Measurements from ENCODE around the gene EDC3. TPM values are rescaled to one million over a fixed set of nuclear protein-coding genes. Genes with fewer than 3 reads are reported as not detected.

Gene EDC3
- total and polyA plus RNA-seq, 2 of the 4 experiments (the other 2 are of a cell fraction), result 16.8 to 38.0 TPM

DNA sequence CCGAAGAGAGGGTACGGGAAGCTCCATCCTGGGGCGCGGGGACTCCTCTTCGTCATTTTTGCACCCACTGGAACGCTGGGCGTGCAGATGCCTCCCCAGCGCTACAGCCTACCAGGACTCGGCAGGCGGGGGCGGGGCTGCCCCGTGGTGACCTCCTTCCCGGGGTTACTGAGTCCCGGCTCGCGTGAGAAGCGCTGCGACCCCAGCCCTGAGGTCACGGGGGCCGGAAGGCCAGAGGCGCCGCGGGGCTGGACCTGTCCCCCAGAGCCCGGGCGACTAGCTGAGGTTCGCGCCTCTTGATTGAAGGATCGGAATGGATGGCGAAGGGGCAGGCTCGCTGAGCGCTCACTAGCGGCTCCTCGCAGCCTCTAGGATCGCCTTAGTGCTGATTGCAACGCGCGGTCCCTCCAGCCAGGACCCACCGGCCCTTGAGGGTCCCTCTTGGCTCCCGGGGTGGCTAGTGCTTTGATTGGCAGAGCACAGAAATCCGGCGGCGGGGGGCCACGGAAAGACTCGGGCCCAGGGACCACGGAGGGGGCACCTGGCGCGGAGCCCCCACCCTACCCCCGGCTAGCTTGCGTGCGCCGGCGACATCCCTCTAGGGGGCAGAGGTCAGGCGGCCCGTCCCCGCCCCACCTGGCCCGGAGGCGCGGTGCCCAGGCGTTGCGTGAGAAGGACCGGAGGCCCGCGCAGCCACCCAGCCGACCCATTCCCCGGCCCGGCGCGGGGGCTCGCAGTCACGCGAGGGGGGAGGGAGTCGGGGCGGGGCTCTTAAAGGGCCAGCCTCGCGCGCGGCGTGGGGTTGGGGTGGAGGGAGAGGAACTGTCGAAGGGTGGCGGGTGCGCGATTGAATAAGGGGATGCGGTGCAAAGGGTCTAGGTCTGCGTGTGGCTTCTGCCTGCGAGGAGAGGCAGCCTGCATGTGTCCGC, 30.3 kb upstream of the EDC3 start:
- Histone ChIP-seq H3K36me3 (ENCODE audit: control insufficient read depth, insufficient read depth, low read length) (no peaks in the 10 kb centered on the region), H2BK15ac (ENCODE audit: low read depth, low read length) (no peak overlapping the region), H2AK5ac (ENCODE audit: low read depth, low read length) (no peak overlapping the region), H4K20me1 (ENCODE audit: insufficient read depth, low read length) (no peaks in the 10 kb centered on the region; the same call in 1 of the 2 replicates), H3K9me1 (ENCODE audit: insufficient read depth, low read length) (peaks cover 5% of the 10 kb centered on the region), H3K27me3 (ENCODE audit: control insufficient read depth, insufficient read depth, low read length) (peaks cover 71% of the 10 kb centered on the region), H2BK5ac (ENCODE audit: low read depth, low read length, poor library complexity, severe bottlenecking) (no peak overlapping the region), H2AK9ac (replicated peaks; ENCODE audit: low read depth, low read length, poor library complexity) (peak overlapping the region; percentile 76), H3K14ac (replicated peaks; ENCODE audit: low read depth, low read length) (no peak overlapping the region), H3K4me1 (ENCODE audit: control insufficient read depth, insufficient read depth, low read length) (no peaks in the 10 kb centered on the region), H3K79me1 (ENCODE audit: low read depth in 1 of 2, low read length in 2 of 2) (no peaks in the 10 kb centered on the region), H3K9me3 (ENCODE audit: control insufficient read depth, insufficient read depth, low read length) (no peaks in the 10 kb centered on the region), H3K9ac (ENCODE audit: low read depth, low read length) (no peak overlapping the region), H3K4me3 (ENCODE audit: insufficient read depth, low read depth, low read length) (peak overlapping the region; percentile 45), H4K8ac (ENCODE audit: low read depth in 2 of 2, low read length in 2 of 2) (peak overlapping the region in 1 of 2 experiments; percentile 58; a peak in 1 of 4 replicates), H3K56ac (ENCODE audit: extremely low read depth, insufficient read depth, low read length) (no peak overlapping the region), H3K18ac (ENCODE audit: low read depth, low read length) (no peak overlapping the region), H2BK120ac (ENCODE audit: low read depth, low read length) (0 out of 2 replicates have a peak overlapping the region, but pooled peaks have one; percentile 2), H3K23ac (ENCODE audit: low read depth, low read length) (peak overlapping the region; percentile 59; the same call in 1 of the 2 replicates), H3K27ac (ENCODE audit: insufficient read depth, low read length) (no peak overlapping the region), H3K4ac (ENCODE audit: low read depth, low read length) (peak overlapping the region; percentile 56), H4K5ac (ENCODE audit: low read depth, low read length) (no peak overlapping the region), H2AFZ (replicated peaks; ENCODE audit: low read length, poor library complexity) (peak overlapping the region; percentile 87), H2BK20ac (ENCODE audit: low read depth, low read length) (no peak overlapping the region), H3K4me2 (ENCODE audit: low read depth, low read length) (peak overlapping the region; percentile 87), H4K91ac (ENCODE audit: insufficient read depth, low read depth, low read length) (no peak overlapping the region; the same call in 1 of the 2 replicates)
- in situ Hi-C loops (cut with MboI; ENCODE audit: low sequenced_read_pairs), result no loop called here
- 3% methylated on average over 41 of the region's 86 CpGs; no CpG with 5 or more reads in 1 of the 2 experiments for WGBS, 2 experiments (ENCODE audit: extremely low coverage in 2 of 2, insufficient read length in 1 of 2)
- no peak for TF ChIP-seq SMC3 (IDR thresholded peaks at IDR 0.05; ENCODE audit: low read depth, low read length)
- no peak; the same call in 1 of the 2 replicates for TF ChIP-seq BHLHE40 (IDR thresholded peaks at IDR 0.05; ENCODE audit: low read depth, low read length)
- no peak for TF ChIP-seq MAZ (IDR thresholded peaks at IDR 0.05; ENCODE audit: borderline replicate concordance, low read depth, low read length)
- no peak for TF ChIP-seq CEBPB (IDR thresholded peaks at IDR 0.05; ENCODE audit: low read depth, low read length)
- POLR2A ChIA-PET (ENCODE audit: unreplicated experiment), result no interaction called here
- ATAC-seq (ENCODE audit: low read depth) (peak; percentile 81), DNase-seq (no peak)
- BruUV-seq (replicated peaks), result no TSS peak
- CTCF ChIA-PET, result no interaction called here
- dilution Hi-C loops (cut with HindIII; ENCODE audit: low sequenced_read_pairs, unreplicated experiment), result no loop called here
- intact Hi-C loops (cut with micrococcal nuclease), result no loop called here

Data from IMR-90 (cell line).